ENCODE data around the gene LNP1. TPM values are rescaled to one million over a fixed set of nuclear protein-coding genes. Genes with fewer than 3 reads are reported as not detected.

Gene LNP1
- total and polyA plus RNA-seq, 2 donors (not counting 3 experiments of a cell fraction or from before 2014, with no cell fraction given), result 0.80 TPM

GRCh38 chr3:100411091-100411982 is 10.0 kb downstream of the LNP1 start:
- no TSS peak for BruUV-seq (replicated peaks)
- Histone ChIP-seq H3K9me3 (replicated peaks; ENCODE audit: control insufficient read depth, insufficient read depth, low read length) (no peaks in the 10 kb centered on the region), H3K4me2 (ENCODE audit: insufficient read depth, low read length) (no peak overlapping the region), H3K4me1 (ENCODE audit: control insufficient read depth, extremely low read depth, insufficient read depth, low read length) (no peaks in the 10 kb centered on the region), H3K27me3 (ENCODE audit: control insufficient read depth in 2 of 2, insufficient read depth in 2 of 2, low read length in 2 of 2) (no peaks in the 10 kb centered on the region), H3K9ac (replicated peaks; ENCODE audit: extremely low read depth, insufficient read depth, low read length) (no peak overlapping the region), H3K36me3 (ENCODE audit: control insufficient read depth in 2 of 2, extremely low read depth in 1 of 2, insufficient read depth in 2 of 2, low read length in 2 of 2) (no peaks in the 10 kb centered on the region), H3K4me3 (replicated peaks in 1 of 3; ENCODE audit: insufficient read depth in 1 of 3, low read depth in 1 of 3, low read length in 3 of 3) (no peak overlapping the region), H3K79me2 (ENCODE audit: control insufficient read depth, insufficient read depth, low read length) (no peaks in the 10 kb centered on the region), H2AFZ (ENCODE audit: low read depth, low read length) (no peak overlapping the region), H4K20me1 (replicated peaks; ENCODE audit: control insufficient read depth, extremely low read depth, insufficient read depth, low read length) (no peaks in the 10 kb centered on the region), H3K9me1 (replicated peaks; ENCODE audit: control insufficient read depth, extremely low read depth, insufficient read depth, low read length) (no peaks in the 10 kb centered on the region), H3K27ac (ENCODE audit: insufficient read depth, low read depth, low read length) (no peak overlapping the region)
- DNase-seq (ENCODE audit: low read depth, low spot score) (no peak), FAIRE-seq (no peak)
- ChIA-PET CTCF (no interaction called here), POLR2A (interaction anchor here (1.6 kb wide), 1 partner anchor 10 kb away, joined by 4 read pairs; the partner anchor contains the start of gene LNP1)
- TF ChIP-seq POLR2A (IDR thresholded peaks at IDR 0.05; ENCODE audit: low read depth, low read length) (no peak), FOS (IDR thresholded peaks at IDR 0.05; ENCODE audit: borderline replicate concordance, insufficient read depth, low read length) (no peak), POLR2AphosphoS5 (IDR thresholded peaks at IDR 0.05; ENCODE audit: insufficient read depth, low read depth, low read length) (no peak), JUN (IDR thresholded peaks at IDR 0.05; ENCODE audit: borderline replicate concordance, insufficient read depth, insufficient read length, low read depth) (no peak), EZH2 (IDR thresholded peaks at IDR 0.05; ENCODE audit: borderline replicate concordance, low read depth, low read length, severe bottlenecking) (no peak), MYC (IDR thresholded peaks at IDR 0.05; ENCODE audit: low read depth, low read length) (no peak), GATA2 (IDR thresholded peaks at IDR 0.05; ENCODE audit: insufficient read depth, insufficient read length, low read depth, low read length) (no peak)
- TF ChIP-seq, protein P1, sequence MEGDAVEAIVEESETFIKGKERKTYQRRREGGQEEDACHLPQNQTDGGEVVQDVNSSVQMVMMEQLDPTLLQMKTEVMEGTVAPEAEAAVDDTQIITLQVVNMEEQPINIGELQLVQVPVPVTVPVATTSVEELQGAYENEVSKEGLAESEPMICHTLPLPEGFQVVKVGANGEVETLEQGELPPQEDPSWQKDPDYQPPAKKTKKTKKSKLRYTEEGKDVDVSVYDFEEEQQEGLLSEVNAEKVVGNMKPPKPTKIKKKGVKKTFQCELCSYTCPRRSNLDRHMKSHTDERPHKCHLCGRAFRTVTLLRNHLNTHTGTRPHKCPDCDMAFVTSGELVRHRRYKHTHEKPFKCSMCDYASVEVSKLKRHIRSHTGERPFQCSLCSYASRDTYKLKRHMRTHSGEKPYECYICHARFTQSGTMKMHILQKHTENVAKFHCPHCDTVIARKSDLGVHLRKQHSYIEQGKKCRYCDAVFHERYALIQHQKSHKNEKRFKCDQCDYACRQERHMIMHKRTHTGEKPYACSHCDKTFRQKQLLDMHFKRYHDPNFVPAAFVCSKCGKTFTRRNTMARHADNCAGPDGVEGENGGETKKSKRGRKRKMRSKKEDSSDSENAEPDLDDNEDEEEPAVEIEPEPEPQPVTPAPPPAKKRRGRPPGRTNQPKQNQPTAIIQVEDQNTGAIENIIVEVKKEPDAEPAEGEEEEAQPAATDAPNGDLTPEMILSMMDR (IDR thresholded peaks at IDR 0.05; ENCODE audit: extremely low read depth in 1 of 2, insufficient read depth in 1 of 2, low read depth in 1 of 2, low read length in 2 of 2), result no peak
- TF ChIP-seq, protein P2, sequence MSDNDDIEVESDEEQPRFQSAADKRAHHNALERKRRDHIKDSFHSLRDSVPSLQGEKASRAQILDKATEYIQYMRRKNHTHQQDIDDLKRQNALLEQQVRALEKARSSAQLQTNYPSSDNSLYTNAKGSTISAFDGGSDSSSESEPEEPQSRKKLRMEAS (IDR thresholded peaks at IDR 0.05; ENCODE audit: insufficient read depth, insufficient read length), result no peak
- dilution Hi-C loops (cut with MboI; ENCODE audit: extremely low pct_ligation_motif_present, low sequenced_read_pairs), result no loop called here
- intact Hi-C loops (cut with micrococcal nuclease), result no loop called here

All from endothelial cell of umbilical vein (primary cell).